HFF-Myc (cell line): ENCODE results near the gene POLR2A.

Source experiments
- DNase-seq: peaks from one replicate; pipeline ENCODE4 v3.0.0-alpha.2; 2011; ENCODE audit warnings: low read depth; ENCODE audit errors: extremely low read depth
- H3K4me3 ChIP-seq: replicated peaks from 2 replicates; pipeline ENCODE4 v1.5.1; 2011; ENCODE audit warnings: low read depth, mild to moderate bottlenecking, control low read depth, low read length
- TF ChIP-seq, protein P1 (sequence below): IDR thresholded peaks from 2 replicates; pipeline ENCODE4 v1.5.1; 2012; ENCODE audit warnings: mild to moderate bottlenecking, low read depth, low read length, control low read depth; ENCODE audit errors: missing control alignments

The POLR2A gene

DNA sequence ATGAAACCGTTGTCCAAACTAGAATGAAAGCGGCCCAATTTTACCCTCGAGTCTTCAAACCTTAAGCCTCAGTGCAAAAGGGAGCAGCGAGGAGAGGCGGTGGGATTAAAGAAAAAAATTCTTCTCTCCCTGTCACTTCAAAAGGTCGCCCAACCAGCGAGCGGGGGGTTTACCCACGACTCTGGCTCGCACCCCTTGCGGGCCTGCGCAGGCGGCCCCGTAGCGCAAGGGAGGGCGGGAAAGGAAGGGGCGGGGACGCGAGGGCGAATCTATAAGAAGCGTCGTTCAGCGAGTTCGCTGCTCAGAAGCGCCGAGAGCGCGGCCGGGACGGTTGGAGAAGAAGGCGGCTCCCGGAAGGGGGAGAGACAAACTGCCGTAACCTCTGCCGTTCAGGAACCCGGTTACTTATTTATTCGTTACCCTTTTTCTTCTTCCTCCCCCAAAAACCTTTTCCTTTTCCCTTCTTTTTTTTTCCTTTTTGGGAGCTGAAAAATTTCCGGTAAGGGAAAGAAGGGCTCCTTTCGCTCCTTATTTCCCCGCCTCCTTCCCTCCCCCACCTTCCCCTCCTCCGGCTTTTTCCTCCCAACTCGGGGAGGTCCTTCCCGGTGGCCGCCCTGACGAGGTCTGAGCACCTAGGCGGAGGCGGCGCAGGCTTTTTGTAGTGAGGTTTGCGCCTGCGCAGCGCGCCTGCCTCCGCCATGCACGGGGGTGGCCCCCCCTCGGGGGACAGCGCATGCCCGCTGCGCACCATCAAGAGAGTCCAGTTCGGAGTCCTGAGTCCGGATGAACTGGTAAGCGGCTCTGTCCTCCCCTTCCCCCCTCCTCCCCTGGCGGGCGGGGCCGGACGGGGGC lies at the start of gene POLR2A:
POLR2A (plus strand) TSS at position 300 of the 852 bp plus-strand sequence.
- H3K4me3 ChIP-seq, result peak within 1 kb of the TSS; percentile 71
- peak; percentile 92 for DNase-seq
- TF ChIP-seq, protein P1, sequence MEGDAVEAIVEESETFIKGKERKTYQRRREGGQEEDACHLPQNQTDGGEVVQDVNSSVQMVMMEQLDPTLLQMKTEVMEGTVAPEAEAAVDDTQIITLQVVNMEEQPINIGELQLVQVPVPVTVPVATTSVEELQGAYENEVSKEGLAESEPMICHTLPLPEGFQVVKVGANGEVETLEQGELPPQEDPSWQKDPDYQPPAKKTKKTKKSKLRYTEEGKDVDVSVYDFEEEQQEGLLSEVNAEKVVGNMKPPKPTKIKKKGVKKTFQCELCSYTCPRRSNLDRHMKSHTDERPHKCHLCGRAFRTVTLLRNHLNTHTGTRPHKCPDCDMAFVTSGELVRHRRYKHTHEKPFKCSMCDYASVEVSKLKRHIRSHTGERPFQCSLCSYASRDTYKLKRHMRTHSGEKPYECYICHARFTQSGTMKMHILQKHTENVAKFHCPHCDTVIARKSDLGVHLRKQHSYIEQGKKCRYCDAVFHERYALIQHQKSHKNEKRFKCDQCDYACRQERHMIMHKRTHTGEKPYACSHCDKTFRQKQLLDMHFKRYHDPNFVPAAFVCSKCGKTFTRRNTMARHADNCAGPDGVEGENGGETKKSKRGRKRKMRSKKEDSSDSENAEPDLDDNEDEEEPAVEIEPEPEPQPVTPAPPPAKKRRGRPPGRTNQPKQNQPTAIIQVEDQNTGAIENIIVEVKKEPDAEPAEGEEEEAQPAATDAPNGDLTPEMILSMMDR, result no peak

DNA sequence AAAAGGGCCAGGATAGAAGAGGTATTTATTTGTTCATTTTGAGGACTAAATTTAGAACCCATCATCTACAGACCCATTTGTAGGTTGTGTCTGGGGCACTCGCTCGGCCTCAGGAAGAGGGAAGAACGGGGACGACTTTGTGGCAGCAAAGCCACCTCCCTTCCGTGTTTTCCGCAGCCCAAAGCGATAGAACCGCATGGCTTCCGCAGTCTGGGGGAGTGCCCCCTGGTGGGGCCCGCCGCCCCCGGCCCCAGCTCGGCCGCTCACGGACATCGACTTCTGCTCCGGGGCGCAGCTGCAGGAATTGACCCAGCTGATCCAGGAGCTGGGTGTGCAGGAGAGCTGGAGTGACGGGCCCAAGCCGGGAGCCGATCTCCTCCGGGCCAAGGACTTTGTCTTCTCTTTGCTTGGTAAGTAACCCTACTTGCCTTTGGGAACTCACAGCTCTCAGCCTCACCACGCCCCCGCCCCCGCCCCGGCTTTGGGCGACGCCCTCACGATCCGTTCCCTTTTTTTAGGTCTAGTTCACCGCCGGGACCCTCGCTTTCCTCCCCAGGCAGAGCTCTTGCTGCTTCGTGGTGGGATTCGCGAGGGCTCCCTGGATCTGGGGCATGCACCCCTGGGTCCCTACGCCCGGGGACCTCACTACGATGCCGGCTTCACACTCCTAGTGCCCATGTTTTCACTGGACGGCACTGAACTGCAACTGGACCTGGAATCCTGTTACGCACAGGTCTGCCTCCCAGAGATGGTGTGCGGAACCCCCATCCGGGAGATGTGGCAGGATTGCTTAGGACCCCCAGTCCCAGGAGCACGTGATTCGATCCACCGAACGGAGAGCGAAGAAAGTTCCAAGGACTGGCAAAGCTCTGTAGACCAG lies 48.2 kb upstream of the POLR2A start:
- TF ChIP-seq, protein P1, result peak; percentile 10
- peak overlapping the region; percentile 38 for H3K4me3 ChIP-seq
- no peak for DNase-seq

DNA sequence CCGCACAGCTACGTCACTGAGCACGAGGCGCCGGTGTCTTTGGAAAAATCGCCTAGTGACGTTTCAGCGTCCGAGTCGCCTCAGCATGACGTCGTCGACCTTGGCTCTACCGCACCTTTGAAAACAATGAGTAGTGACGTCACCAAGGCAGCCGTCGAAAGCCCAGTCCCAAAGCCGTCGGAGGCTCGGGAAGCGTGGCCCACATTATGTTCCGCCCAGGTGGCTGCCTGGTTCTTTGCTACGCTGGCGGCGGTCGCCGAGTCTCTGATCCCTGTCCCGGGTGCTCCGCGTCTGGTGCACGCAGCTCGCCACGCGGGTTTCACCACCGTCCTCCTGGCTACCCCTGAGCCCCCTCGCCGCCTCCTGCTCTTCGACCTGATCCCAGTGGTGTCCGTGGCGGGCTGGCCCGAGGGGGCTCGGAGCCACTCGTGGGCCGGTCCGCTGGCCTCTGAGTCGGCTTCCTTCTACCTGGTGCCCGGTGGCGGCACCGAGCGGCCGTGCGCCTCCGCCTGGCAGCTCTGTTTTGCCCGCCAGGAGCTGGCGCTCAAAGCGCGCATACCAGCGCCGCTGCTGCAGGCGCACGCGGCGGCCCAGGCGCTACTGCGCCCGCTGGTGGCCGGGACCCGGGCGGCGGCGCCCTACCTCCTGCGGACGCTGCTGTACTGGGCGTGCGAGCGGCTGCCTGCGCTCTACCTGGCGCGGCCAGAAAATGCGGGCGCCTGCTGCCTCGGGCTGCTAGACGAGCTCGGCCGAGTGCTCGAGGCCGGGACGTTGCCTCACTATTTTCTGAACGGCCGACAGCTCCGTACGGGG lies 47.4 kb upstream of the POLR2A start:
- H3K4me3 ChIP-seq, result peak overlapping the region; percentile 22
- TF ChIP-seq, protein P1, result peak; percentile 70
- peak; percentile 26 for DNase-seq

DNA sequence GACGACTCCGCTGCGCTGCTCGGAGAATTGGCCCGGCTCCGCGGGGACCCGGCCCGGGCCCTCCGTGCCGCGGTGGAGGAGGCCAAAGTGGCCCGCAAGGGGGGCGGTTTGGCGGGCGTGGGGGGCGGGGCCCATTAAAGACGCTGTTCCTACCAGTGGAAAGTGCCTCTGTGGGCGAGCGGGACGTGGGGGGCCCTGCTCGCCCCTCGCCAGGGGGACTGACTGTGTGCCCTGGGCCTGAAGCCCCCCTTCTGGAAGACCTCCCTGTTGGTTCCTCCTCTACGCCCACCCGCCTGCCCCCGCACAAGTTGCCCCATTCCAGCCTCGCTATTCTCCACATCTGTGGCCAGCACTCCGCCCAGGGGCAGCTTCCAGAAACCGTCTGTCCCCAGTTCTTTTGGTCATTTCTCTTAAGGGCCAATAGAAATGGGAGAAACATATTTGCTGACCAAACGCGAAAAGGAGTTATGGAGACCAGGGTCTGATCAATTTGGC lies 46.8 kb upstream of the POLR2A start:
- TF ChIP-seq, protein P1, result no peak
- no peak for DNase-seq
- H3K4me3 ChIP-seq, result peak overlapping the region; percentile 22

DNA sequence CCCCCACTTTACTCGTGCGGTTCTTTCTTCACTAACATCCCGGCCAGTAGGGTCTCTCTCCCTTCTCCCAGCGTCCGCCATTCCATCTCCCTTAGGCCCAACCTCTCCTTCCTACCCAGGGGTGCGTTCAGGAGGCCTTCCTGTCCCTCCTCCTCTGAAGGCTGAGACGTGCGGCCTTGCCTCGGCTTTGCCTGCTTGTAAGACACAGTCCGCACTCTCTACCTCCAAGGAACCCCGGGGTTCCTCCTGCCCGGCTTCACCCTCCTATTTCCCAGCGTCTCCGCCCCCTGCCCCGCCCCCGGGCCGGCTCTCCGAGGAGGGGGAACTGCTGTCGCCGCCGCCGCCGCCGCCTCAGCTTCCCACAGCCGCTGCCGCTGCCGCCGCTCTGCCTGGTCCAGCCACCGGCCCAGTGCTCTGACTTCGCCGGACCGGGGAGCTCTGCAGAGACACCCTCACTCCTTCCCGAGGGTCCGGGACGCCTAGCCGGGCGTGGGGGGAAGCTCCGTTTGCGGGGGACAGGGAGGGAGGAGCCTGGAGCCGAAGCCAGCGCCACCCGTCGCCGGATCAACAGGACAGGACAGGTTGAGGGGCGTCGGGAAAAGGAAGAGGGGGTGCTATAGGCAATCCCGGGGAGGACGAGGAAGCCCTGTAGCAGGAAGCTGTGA lies 46.1 kb upstream of the POLR2A start:
- TF ChIP-seq, protein P1, result no peak
- DNase-seq, result no peak
- H3K4me3 ChIP-seq, result no peak overlapping the region
